GM21529 (cell line): ENCODE data around the gene KRT79.

Experiments used
- ATAC-seq: cut with Tn5 transposase; IDR thresholded peaks from one replicate; pipeline ENCODE4 v1.9.1; 2021; ENCODE audit not compliant: unreplicated experiment

Gene KRT79

GRCh38 chr12:52774629-52775250 is 59.4 kb downstream of the KRT79 start:
- ATAC-seq, result no peak

GRCh38 chr12:52772772-52773171 is 61.3 kb downstream of the KRT79 start:
- no peak for ATAC-seq

GRCh38 chr12:52772188-52772587 is 61.9 kb downstream of the KRT79 start:
- ATAC-seq, result no peak

- no peak for ATAC-seq
Observed at GRCh38 chr12:52771505-52771904, 62.6 kb downstream of the KRT79 start.
